Effector CD8-positive, alpha-beta T cell (primary cell): ENCODE data around the gene RTF1.

Experiments used
- DNase-seq: peaks from one replicate; lab custom pipeline; 2025; lab: John Stamatoyannopoulos, UW

The RTF1 gene

DNA sequence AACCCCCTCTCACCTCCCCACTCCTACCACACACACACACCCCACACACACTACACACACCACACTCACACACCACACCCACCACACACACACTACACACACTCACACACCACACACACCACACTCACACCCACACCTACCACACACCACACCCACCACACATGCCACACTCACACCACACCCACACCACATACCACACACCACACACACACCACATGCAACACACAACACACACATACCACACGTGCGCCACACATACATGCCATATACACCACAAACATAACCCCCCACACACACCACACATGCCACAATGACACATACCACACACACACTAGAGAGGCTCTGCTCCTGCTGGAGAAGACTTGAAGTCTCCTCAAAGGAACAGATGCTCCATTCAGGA lies 70.9 kb downstream of the RTF1 start:
- DNase-seq: no peak

DNA sequence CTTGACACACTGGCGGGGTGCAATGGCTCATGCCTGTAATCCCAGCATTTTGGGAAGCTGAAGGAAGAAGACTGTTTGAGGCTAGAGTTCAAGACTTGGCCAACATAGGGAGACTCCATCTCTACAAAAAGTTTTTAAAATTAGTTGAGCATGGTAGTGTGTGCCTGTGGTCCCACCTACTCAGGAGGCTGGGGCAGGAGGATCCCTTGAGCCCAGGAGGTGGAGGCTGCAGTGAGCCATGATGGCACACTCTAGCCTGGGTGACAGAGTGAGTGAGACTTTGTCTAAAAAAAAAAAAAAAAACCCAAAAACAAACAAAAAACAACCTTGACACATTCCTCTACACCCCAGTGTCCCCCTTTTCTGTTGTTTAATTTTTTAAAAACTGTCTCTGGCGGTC lies 72.7 kb downstream of the RTF1 start:
- DNase-seq: no peak

DNA sequence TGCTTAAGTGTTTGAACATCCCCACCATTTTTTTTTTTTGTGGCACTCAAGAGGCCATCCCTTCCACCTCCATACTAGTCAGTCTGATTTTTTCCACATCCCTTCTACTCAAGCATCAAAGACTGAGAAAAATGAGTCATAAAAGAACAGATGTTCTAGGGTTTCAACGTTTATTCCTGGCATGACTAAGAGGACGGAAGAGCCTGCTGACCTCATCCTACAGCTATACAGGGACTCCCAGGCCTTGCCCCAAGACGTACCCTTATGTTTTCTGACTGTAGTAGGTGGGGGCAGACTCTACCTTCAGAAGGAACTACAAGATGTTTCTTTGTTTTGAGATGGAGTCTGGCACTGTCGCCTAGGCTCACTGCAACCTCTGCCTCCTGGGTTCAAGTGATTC lies 73.5 kb downstream of the RTF1 start:
- no peak for DNase-seq

DNA sequence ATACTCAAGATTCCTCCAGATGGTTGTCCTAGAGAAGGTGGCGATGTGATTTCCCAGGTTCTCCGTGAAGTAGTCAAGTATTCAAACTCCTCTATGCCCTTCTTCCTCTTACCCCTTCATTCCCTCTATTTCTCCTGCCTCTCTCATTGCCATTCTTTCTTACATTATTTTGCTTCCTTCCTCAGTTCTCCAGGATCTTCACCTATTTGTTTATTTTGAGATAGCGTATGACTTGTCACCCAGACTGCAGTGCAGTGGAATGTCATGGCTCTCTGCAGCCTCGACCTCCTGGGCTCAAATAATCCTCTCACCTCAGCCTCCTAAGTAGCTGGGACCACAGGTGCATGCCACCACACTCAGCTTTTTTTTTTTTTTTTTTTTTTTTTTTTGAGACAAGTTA lies 75.0 kb downstream of the RTF1 start:
- DNase-seq: no peak

DNA sequence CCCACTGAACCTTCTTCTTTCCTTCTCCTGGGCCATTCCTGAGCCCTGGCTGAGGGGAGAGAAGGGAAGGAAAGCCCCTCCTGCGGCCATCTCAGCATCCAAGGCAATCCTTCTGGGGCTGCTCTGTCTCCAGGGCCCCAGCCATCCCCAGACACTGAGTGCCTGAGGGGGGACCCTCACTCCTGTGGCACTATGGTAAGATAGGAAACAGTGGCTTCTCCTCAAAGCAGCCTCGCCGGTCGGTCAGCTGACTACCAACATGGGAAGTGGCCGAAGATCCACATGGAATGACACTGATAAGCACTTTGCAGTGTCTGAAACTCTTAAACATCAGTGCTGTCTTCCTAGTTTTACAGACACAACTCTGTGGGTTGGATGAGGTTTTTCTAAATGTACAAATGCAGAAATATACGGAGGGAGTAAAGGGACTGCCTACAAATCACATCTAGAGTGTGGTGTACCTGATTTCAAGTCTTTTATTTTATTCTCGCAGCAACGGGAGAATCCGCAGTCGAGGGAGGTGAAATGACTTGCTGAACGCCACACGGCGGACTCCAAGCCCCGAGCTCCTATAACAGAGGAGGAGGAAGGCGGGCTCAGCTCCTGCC lies 75.8 kb downstream of the RTF1 start:
- no peak for DNase-seq

DNA sequence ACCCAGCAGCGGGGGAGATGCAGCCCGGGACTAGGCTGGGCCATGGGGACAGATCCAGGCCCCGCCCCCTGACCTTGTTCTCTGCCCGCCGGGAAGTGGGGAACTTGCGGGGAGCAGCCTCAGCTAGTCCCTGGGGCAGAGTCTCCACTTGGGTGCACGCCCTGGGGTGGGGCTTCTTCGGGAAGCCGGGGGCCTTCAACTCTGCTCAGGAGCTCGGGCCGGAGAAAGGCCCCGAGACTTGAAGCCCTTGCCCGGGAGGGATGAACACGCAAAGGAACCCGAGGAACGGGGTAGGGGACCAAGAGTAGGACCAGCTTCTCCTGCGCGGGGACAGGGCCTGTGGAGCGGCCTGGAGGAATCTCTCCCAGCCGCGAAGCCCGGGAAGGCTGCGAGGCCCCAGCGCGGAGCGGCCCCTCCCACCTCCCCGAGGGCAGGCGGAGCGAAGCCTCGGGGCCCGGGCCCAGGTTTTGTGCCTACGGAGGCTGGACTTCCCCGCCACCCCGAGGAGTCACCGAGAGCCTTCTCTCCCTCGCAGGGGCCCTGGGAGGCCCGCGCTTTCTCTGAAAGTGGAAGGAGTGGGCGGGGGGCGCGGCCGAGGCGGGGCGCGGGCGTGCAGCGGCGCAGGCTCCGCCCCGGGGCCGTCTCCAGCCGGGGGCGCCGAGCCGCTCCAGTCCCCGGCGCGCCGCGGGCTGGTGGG lies 76.5 kb downstream of the RTF1 start, which contains the start of gene ITPKA:
Gene ITPKA (plus strand): TSS at position 670 of the 697 bp plus-strand sequence. CDS start 54 bp downstream, outside the sequence.
- peak; percentile 78 for DNase-seq

DNA sequence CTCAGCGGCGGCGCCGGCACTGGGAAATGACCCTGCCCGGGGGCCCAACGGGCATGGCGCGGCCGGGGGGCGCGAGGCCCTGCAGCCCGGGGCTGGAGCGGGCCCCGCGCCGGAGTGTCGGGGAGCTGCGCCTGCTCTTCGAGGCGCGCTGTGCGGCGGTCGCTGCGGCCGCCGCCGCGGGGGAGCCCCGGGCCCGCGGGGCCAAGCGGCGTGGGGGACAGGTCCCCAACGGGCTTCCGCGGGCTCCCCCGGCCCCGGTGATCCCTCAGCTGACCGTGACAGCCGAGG lies 77.0 kb downstream of the RTF1 start:
- DNase-seq: no peak

DNA sequence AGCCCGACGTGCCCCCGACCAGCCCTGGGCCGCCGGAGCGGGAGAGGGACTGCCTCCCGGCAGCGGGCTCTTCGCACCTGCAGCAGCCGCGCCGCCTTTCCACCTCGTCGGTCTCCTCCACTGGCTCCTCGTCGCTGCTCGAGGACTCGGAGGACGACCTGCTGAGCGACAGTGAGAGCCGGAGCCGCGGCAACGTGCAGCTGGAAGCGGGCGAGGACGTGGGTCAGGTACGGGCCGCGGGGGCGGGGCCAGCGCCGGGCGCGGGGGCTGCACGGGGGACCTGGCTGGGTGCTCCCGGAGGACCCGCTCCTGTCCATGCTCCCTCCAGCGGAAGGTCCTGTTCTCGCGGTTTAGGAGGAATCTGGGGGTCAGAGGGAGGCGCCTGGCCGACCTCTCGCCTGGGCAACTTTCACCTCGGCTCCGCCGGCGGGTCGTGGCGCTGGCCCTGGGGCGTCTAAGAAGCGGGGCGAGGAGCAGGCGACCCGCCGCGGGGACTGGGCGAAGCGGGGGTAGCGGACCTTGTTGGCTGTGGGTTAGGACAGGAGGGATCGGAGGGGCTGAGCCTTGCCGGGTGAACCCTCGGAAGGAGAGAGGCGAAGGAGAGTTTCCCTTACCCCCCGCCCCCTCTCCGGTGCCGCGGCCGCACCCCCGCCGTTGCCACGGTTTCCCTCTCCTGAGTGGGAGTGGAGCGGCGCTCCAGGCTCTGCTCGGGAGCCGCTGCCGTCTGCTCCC lies 77.5 kb downstream of the RTF1 start:
- no peak for DNase-seq

DNA sequence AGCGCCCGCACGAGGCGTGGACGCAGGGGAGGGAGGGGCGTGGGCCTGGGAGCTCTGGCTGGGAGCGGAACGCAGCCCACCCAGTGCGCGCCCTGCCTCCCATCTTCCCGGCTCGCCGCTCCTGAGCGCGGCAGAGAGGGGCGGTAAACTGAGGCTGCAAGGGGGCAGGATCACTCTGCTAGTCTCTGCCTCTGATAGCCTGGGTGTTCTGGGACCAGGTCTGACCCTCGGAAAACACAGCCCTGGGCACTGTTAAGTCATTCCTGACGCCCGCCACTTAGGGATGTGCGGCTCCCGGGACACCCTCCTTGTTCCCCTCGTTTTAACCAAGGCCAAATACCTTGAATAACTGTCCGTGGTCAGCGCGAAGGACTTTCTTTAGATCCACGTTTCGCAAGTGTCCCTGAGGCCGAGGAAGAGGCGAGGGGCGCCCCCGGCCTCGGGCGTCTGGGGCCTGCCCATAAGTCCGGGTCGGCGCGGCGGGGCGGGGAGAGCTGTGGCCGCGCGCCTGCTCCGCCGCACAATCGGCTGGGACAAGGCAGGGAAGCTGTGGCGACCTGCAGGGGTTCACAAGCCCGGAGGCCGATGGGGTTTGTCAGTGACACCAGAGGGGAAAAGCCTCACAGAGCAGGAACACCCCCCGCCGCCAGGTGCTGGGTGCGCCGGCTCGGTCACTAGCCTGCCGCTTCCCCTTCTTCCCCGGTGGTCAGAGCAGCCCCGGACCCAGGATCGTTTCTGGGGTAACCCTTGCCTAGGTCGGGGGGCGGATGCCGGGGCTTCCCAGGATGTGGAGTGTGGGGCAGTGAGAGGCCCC lies 78.2 kb downstream of the RTF1 start:
- DNase-seq: no peak

DNA sequence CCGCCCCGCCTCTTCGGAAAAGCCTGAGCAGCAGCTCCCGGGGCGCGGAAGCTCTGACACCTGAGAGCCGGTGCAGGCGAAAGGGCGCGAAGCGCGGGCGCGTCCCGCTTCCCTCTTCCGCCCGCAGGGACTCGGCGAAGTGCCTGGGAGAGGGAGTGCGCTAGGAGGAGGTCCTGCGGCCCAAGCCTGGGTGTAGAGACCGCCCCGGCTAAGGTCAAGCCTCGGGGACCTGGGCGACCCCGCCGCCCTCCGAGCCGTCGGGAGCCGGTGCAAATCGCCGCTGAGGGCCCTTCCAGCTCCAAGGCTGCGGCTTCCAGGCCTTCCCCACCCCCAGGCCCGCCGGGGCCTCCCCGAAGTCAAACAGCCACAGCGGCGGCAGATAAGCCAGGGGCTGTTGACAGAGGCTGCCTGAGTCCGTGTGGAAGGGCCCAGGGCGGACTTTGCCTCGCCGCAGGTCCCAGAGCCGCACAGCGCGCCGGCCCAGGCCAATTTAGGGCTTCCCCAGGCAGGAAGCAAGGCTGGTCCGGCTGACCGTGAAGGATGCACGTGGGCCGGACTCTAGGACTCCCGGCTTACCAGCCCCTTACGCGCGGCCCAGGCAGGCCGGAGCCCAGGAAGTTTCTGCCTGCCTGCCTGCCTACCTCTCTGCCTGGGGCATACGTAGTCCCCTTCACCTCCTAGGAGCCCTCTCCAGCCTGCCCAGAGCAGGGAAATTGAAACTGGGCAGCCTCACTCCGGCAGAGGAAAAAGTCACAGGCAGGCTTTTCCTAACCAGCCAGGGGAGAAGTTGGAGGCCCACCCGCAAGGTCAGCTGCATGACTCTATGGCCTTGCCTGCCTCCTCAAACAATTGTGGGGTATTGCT lies 79.1 kb downstream of the RTF1 start:
- DNase-seq: no peak

DNA sequence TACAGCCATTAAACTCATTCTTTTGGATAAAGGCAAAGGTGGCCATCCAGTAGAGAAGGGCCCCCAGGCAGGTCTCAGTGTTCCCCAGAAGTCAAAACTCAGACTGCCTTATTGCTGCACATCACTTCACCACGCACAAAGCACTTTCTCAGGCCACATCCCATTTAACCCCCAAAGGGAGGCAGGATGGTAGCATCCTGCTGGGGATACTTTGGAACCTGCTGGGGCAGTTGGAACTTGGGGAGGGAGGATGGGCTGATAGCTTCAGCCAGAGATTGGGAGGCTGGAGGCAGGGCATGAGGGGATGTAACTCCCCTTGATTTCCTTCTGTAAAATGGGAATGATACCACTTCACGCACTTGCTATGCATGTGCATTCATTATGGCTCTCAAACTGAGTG lies 81.8 kb downstream of the RTF1 start:
- no peak for DNase-seq

DNA sequence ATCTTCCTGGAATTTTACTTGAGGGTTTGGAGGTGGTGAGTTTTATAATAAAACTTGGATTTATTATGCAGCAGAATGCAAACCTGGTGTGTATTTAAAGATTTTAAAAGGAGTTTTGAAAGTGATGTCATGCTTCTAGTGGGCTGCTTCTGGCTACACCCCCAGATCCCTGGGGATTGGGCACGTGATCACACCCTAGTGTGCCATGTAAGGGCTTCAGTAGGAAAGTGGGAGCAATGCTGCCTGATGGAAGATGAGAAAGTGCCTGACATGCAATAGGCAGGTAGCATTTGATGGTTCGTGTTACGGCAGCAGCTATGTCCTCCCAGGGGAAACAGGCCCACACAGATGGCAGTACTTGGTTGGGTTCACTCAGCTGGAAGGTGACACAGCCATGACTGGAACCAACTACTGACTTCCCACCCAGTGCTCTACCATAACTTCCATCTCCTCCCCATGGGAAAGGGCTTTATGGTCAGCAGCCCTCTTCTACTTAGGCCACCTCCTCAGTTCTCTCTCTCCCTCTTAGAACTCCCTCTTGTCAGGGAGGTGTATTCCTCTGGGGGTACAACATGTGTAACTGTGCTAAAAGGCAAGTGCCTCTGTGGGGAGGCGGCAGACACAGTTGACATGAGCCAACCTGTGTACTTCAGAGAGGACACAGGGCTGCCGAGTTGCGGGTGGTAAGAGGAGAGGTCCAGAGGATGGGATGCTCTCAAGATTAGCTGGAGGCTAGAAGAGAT lies 82.4 kb downstream of the RTF1 start:
- no peak for DNase-seq

DNA sequence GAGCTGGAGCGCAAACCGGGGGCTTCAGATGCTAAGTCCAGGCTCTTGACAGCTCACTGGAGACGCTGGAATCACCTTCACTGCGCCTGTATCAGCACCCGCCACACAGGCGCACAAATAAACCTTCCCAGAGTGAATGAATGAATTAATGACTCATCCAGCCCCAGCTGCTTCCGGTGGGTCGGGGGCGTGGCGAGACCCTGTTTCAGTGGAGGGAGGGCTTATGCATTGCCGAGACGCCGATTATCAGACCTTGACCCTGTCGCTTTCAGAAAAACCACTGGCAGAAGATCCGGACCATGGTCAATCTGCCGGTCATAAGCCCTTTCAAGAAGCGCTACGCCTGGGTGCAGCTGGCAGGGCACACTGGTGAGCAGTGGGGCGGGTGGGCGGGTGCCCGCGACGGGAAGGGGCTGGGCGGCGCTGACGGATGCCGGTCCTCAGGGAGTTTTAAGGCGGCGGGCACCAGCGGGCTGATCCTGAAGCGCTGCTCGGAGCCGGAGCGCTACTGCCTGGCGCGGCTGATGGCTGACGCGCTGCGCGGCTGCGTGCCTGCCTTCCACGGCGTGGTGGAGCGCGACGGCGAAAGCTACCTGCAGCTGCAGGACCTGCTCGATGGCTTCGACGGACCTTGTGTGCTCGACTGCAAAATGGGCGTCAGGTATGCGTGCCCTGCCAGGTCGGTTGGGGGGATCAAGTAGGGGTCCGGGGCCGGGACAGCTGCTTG lies 84.5 kb downstream of the RTF1 start:
- DNase-seq: no peak

DNA sequence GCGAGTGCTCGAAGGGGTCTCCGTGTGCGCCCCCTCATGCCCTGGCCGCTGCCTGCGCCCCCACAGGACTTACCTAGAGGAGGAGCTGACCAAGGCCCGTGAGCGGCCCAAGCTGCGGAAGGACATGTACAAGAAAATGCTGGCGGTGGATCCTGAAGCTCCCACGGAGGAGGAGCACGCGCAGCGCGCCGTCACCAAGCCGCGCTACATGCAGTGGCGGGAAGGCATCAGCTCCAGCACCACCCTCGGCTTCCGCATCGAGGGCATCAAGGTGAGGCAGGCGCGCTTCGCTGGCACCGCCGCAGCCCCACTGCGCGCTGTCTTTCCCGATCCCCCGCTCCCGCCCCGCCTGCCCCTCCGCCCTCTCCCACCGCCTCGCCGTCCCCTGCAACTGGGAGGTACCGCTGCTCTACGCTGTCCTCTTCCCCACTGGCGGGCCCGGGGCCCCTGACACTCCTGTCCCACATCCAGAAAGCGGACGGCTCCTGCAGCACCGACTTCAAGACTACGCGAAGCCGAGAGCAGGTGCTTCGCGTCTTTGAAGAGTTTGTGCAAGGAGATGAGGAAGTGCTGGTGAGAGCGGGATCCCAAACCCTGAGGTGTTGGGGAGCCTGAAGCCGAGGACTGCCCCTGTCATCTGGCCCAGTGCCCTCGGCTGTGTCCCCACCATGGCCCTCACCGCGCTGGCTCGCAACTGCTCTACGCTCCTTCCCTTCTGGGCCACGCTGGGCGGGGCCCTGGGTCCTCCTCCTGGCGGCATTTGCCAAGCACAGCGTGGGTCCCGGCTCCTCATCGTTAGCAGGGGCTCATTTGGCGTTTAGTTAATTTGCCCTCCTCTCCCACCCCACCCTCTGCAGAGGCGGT lies 85.3 kb downstream of the RTF1 start:
- DNase-seq: peak; percentile 15

DNA sequence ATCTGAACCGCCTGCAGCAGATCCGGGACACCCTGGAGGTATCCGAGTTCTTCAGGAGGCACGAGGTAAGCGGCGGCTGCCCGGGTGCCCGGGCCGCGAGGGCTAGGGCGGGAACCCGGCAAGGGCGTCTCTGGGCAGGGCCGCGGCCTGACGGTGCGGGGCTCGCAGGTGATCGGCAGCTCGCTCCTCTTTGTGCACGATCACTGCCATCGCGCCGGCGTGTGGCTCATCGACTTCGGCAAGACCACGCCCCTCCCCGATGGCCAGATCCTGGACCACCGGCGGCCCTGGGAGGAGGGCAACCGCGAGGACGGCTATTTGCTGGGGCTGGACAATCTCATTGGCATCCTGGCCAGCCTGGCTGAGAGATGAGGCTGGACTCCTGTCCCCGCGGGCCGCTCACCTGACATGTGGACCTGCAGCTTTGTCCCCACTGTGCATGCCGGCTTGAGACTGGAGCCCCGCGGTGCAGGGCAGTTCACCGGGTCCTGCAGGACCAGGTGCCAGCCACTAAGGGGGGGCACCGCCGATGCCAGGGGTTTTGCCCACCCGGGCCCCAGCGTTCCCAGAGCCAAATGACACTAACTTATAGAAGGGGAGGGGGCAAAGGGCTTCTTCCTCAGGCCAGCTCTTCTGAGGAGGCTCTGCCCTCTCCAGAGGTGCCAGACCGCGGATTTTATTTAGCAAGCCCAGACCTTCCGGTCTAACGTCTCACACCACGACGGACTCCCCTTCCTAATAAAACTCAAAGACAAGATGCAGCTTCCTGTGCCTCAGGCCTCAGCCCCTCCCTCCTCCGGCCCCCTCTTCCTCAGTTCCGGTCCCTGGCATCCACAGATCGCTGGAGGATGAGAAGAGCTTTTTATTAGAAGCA lies 86.1 kb downstream of the RTF1 start:
- DNase-seq: no peak

DNA sequence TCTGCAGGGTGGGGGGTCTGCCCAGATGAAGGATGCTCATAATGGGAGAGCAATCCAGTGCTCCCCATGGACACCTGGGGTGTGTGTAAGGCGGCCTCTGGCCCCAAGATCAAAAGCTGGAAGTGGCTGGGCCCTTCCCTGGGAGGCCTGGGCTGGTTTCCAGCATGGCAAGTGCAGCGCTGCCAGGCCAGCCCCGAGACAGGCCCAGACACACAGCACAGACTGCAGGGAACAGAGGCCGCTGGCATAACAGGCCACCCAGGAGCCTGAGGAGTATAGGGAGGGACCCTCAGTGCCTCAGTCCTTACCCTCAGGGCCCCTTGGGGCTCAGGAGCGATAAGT lies 86.7 kb downstream of the RTF1 start:
- no peak for DNase-seq

DNA sequence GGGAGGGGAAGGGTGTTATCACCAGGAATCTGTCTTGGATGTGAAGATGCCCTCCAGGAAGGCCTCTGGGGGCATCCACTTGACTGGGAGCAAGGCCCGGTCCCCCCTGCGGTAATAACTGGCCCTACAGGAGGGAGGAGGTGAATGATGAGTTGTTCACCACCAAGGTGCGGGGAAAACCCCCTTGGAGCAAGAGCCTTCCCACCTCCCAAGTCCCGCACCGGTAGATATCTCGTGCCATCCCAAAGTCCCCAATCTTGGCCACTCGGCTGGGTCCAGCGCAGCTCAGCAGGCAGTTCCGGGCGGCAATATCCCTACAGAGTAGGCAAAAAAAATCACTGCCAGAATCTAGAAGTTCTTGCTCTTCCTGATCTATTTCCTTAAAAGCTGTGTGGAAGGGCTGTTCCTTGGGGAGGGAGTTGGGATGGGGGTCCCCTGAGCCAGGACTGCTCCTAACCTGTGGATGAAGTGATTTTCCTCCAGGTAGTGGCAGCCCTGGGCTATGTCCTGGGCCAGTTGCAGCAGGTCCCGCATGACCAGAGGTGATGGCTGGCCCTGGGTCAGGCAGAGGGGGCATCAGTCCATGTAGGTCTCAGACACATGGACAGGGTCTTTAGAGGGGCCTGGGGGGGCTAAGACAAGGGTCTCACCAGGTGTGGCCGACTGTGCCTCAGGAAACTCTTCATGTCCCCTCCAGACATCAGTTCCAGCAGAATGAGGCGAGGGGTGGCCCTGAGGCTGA lies 88.0 kb downstream of the RTF1 start:
- no peak for DNase-seq

DNA sequence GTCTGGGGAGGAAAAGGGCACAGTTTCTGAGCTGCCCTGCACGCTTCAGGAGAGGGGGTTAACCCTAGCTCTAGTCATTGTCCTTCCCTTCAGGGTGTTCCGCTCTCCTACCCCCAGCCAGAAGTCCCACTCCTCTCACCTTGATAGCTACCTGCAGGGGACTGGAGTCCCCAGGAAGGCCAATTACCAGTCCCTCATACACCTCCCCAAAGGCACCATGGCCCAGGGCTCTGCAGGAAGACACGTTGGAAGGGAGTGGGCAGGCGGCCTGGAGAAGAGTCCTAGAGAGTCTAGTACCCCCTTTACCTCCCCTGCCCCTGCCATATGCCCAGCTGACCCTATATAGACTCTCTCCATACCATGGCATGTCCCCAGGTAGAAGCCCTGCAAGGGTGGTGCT lies 88.9 kb downstream of the RTF1 start:
- no peak for DNase-seq
